ENCODE results near the gene GLIPR1. TPM values are rescaled to one million over a fixed set of nuclear protein-coding genes. Genes with fewer than 3 reads are reported as not detected.

GLIPR1 gene
- polyA plus RNA-seq, 1 donor from 2014 or later, result 0.12 TPM

- no peak overlapping the region for H3K4me3 ChIP-seq (ENCODE audit: low read length)
- H3K27me3 ChIP-seq (ENCODE audit: insufficient read depth, low read depth, low read length), result no peaks in the 10 kb centered on the region
- H3K9me3 ChIP-seq (ENCODE audit: low read length), result no peaks in the 10 kb centered on the region
- TF ChIP-seq SMC3 (conservative IDR thresholded peaks at IDR 0.05; ENCODE audit: poor library complexity) (no peak), MXI1 (conservative IDR thresholded peaks at IDR 0.05; ENCODE audit: poor library complexity, severe bottlenecking) (no peak), EZH2 (IDR thresholded peaks at IDR 0.05; ENCODE audit: borderline replicate concordance, insufficient read depth, low read length, poor library complexity, severe bottlenecking) (no peak), EP300 (conservative IDR thresholded peaks at IDR 0.05; ENCODE audit: poor library complexity, severe bottlenecking) (no peak), RAD21 (conservative IDR thresholded peaks at IDR 0.05) (no peak), POLR2AphosphoS5 (IDR thresholded peaks at IDR 0.05) (no peak), TAF1 (IDR thresholded peaks at IDR 0.05; ENCODE audit: low read depth) (no peak)
- TF ChIP-seq, protein P1, sequence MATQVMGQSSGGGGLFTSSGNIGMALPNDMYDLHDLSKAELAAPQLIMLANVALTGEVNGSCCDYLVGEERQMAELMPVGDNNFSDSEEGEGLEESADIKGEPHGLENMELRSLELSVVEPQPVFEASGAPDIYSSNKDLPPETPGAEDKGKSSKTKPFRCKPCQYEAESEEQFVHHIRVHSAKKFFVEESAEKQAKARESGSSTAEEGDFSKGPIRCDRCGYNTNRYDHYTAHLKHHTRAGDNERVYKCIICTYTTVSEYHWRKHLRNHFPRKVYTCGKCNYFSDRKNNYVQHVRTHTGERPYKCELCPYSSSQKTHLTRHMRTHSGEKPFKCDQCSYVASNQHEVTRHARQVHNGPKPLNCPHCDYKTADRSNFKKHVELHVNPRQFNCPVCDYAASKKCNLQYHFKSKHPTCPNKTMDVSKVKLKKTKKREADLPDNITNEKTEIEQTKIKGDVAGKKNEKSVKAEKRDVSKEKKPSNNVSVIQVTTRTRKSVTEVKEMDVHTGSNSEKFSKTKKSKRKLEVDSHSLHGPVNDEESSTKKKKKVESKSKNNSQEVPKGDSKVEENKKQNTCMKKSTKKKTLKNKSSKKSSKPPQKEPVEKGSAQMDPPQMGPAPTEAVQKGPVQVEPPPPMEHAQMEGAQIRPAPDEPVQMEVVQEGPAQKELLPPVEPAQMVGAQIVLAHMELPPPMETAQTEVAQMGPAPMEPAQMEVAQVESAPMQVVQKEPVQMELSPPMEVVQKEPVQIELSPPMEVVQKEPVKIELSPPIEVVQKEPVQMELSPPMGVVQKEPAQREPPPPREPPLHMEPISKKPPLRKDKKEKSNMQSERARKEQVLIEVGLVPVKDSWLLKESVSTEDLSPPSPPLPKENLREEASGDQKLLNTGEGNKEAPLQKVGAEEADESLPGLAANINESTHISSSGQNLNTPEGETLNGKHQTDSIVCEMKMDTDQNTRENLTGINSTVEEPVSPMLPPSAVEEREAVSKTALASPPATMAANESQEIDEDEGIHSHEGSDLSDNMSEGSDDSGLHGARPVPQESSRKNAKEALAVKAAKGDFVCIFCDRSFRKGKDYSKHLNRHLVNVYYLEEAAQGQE (IDR thresholded peaks at IDR 0.05; ENCODE audit: borderline replicate concordance), result no peak
- TF ChIP-seq, protein P2, sequence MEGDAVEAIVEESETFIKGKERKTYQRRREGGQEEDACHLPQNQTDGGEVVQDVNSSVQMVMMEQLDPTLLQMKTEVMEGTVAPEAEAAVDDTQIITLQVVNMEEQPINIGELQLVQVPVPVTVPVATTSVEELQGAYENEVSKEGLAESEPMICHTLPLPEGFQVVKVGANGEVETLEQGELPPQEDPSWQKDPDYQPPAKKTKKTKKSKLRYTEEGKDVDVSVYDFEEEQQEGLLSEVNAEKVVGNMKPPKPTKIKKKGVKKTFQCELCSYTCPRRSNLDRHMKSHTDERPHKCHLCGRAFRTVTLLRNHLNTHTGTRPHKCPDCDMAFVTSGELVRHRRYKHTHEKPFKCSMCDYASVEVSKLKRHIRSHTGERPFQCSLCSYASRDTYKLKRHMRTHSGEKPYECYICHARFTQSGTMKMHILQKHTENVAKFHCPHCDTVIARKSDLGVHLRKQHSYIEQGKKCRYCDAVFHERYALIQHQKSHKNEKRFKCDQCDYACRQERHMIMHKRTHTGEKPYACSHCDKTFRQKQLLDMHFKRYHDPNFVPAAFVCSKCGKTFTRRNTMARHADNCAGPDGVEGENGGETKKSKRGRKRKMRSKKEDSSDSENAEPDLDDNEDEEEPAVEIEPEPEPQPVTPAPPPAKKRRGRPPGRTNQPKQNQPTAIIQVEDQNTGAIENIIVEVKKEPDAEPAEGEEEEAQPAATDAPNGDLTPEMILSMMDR (IDR thresholded peaks at IDR 0.05; ENCODE audit: poor library complexity, severe bottlenecking), result no peak
- no peak overlapping the region for H3K27ac ChIP-seq (ENCODE audit: low read length)
- H3K9me2 ChIP-seq (ENCODE audit: insufficient read depth, low read length), result no peaks in the 10 kb centered on the region
- H3F3A ChIP-seq (ENCODE audit: insufficient read depth, low read length, poor library complexity, severe bottlenecking), result no peaks in the 10 kb centered on the region
- H3K36me3 ChIP-seq (ENCODE audit: insufficient read depth, low read length), result peaks cover 18% of the 10 kb centered on the region
- no peaks in the 10 kb centered on the region for H4K20me1 ChIP-seq (ENCODE audit: insufficient read depth)
- H2AFZ ChIP-seq (ENCODE audit: low read depth, low read length), result no peak overlapping the region
- no peak overlapping the region for H3K4me2 ChIP-seq (ENCODE audit: low read length)
- no peaks in the 10 kb centered on the region for H3K79me2 ChIP-seq (replicated peaks; ENCODE audit: insufficient read depth, low read length)
- no peak overlapping the region for H3K9ac ChIP-seq (ENCODE audit: low read length)
Measured at GRCh38 chr12:75503459-75503858, 22.9 kb downstream of the GLIPR1 start.

- TF ChIP-seq SMC3 (conservative IDR thresholded peaks at IDR 0.05; ENCODE audit: poor library complexity) (no peak), EZH2 (IDR thresholded peaks at IDR 0.05; ENCODE audit: borderline replicate concordance, insufficient read depth, low read length, poor library complexity, severe bottlenecking) (no peak)
- Histone ChIP-seq H3K4me2 (ENCODE audit: low read length) (no peak overlapping the region), H3K79me2 (replicated peaks; ENCODE audit: insufficient read depth, low read length) (no peaks in the 10 kb centered on the region), H3K27me3 (ENCODE audit: insufficient read depth, low read depth, low read length) (no peaks in the 10 kb centered on the region), H3K36me3 (ENCODE audit: insufficient read depth, low read length) (peaks cover 18% of the 10 kb centered on the region), H3K4me3 (ENCODE audit: low read length) (no peak overlapping the region), H3F3A (ENCODE audit: insufficient read depth, low read length, poor library complexity, severe bottlenecking) (no peaks in the 10 kb centered on the region), H2AFZ (ENCODE audit: low read depth, low read length) (no peak overlapping the region), H3K9me2 (ENCODE audit: insufficient read depth, low read length) (no peaks in the 10 kb centered on the region), H4K20me1 (ENCODE audit: insufficient read depth) (no peaks in the 10 kb centered on the region), H3K9me3 (ENCODE audit: low read length) (no peaks in the 10 kb centered on the region), H3K9ac (ENCODE audit: low read length) (no peak overlapping the region), H3K27ac (ENCODE audit: low read length) (no peak overlapping the region)
Measured at GRCh38 chr12:75503866-75504265, 23.3 kb downstream of the GLIPR1 start.
